Measurements from ENCODE around the gene PGAM2.

Gene PGAM2

DNA sequence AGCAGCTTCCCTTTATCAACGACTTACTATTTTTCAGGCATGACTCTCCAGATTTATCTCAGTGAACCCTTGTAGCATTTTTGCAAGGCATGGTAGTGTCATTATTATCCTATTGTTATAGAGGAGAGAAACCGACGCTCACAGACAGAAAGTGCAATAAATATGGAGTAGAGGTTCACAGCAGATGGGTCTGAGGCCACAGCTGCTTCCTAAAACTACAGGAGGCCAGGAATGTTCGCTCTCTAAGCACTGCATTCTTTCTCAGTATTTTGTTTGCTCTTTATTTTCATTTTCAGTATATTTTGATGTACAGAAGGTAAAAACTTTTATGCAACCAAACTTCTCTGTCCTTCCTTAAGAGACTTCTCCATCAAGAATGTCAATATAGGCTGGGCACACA, 34.3 kb upstream of the PGAM2 start:
- DNase-seq (ENCODE audit: low read depth, low spot score) = no peak
- POLR2A ChIA-PET = interaction anchor here (1.0 to 1.1 kb wide), 2 partner anchors 10 to 11 kb away, joined by 3 to 5 read pairs; no protein-coding TSS in a partner anchor
- TF ChIP-seq, protein P1, sequence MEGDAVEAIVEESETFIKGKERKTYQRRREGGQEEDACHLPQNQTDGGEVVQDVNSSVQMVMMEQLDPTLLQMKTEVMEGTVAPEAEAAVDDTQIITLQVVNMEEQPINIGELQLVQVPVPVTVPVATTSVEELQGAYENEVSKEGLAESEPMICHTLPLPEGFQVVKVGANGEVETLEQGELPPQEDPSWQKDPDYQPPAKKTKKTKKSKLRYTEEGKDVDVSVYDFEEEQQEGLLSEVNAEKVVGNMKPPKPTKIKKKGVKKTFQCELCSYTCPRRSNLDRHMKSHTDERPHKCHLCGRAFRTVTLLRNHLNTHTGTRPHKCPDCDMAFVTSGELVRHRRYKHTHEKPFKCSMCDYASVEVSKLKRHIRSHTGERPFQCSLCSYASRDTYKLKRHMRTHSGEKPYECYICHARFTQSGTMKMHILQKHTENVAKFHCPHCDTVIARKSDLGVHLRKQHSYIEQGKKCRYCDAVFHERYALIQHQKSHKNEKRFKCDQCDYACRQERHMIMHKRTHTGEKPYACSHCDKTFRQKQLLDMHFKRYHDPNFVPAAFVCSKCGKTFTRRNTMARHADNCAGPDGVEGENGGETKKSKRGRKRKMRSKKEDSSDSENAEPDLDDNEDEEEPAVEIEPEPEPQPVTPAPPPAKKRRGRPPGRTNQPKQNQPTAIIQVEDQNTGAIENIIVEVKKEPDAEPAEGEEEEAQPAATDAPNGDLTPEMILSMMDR (IDR thresholded peaks at IDR 0.05; ENCODE audit: insufficient read depth, low read length, missing control alignments) = no peak
- CTCF ChIA-PET = interaction anchor here (0.8 to 2.7 kb wide), 7 partner anchors 9 to 29 kb away, joined by 3 to 15 read pairs (median 7); no protein-coding TSS in a partner anchor
- H3K4me3 ChIP-seq (ENCODE audit: low read depth, low read length) = no peak overlapping the region

GRCh38 chr7:44098092-44099068, 33.0 kb upstream of the PGAM2 start:
- no peak overlapping the region for H3K4me3 ChIP-seq (ENCODE audit: low read depth, low read length)
- TF ChIP-seq, protein P1 (IDR thresholded peaks at IDR 0.05; ENCODE audit: insufficient read depth, low read length, missing control alignments) = no peak
- no peak for DNase-seq (ENCODE audit: low read depth, low spot score)
- POLR2A ChIA-PET = interaction anchor here (1.0 to 1.1 kb wide), 3 partner anchors 10 to 12 kb away, joined by 3 to 5 read pairs (median 3); no protein-coding TSS in a partner anchor
- CTCF ChIA-PET = interaction anchor here (0.7 to 2.7 kb wide), 10 partner anchors 8 to 27 kb away, joined by 3 to 15 read pairs (median 6); no protein-coding TSS in a partner anchor

DNA sequence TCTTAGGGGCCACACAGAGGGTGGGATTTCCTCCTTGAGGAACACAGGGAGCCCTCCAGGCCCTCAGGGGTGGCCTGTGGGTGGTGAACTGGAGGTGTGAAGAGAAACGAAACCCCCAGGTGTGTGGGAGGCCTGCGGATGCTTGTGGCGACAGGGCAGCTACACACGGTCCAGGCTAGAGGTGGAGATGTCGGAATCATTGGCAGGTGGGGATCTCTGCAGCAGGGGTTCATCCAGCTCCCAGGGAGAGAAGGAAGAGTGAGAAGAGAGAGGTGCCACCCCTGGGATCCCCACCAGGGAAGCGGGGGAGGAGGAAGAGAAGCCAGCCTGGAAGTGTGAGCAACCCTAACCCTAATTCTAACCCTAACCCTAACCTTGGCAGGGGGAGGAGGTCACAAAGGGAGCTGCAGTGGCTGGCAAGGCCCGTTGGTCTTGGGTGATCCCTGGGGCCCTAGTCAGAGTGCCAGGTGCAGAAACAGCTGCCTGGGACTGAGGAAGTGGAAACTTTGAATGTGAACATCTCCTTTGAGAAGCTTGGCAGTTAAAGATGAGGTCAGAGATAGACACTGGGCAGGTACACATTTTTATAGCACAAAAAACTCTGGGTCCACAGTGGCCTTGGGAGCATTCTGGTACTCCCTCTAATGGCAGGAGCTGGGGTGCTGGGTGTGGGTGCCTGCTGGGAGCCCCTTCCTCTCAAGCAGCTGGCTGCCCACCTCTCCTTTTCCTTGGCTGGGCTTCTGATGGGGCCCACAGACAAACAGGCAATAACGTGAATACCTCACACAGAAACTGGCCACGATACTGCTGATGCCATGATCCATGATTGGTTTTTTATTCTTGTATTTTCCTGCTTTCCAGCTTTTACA, 31.9 kb upstream of the PGAM2 start:
- CTCF ChIA-PET = interaction anchor here (1.1 to 2.6 kb wide), 4 partner anchors 10 to 16 kb away, joined by 4 to 15 read pairs (median 6); no protein-coding TSS in a partner anchor
- POLR2A ChIA-PET = interaction anchor here (1.0 kb wide), 1 partner anchor 9 kb away, joined by 3 read pairs; no protein-coding TSS in a partner anchor
- H3K4me3 ChIP-seq (ENCODE audit: low read depth, low read length) = no peak overlapping the region
- no peak for DNase-seq (ENCODE audit: low read depth, low spot score)
- TF ChIP-seq, protein P1 (IDR thresholded peaks at IDR 0.05; ENCODE audit: insufficient read depth, low read length, missing control alignments) = no peak

DNA sequence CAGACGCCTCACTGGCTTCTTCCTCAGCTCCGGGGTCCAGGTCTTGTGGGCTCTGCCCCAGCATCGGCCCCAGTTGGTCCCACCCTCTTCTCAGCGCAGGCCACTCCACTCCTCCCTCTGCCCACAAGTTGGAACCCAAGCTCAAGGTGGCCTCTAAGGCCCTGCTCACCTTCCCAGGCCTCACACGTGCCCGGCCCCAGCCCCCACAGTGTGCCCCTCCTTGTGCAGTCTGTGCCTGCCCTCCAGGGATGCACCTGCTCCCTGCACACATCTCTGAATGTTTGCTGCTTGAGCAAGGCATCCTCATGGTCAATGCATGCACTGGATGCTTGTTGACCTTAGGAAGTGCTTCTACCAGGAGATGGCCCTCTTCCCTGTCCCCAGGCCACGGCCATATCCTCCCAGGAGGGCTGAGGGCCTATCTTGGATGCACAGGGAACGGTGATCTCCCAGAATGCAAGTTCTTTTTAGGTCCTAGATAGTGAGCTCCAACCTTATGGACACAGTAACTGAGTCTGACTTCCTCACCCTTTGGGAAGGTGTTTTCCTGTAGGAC, 31.0 kb upstream of the PGAM2 start:
- H3K4me3 ChIP-seq (ENCODE audit: low read depth, low read length) = no peak overlapping the region
- TF ChIP-seq, protein P1 (IDR thresholded peaks at IDR 0.05; ENCODE audit: insufficient read depth, low read length, missing control alignments) = no peak
- no peak for DNase-seq (ENCODE audit: low read depth, low spot score)
- ChIA-PET CTCF (interaction anchor here (0.6 kb wide), 1 partner anchor 10 kb away, joined by 3 read pairs; no protein-coding TSS in a partner anchor), POLR2A (no interaction called here)

GRCh38 chr7:44095781-44096180, 30.4 kb upstream of the PGAM2 start:
- no peak for DNase-seq (ENCODE audit: low read depth, low spot score)
- no peak overlapping the region for H3K4me3 ChIP-seq (ENCODE audit: low read depth, low read length)
- TF ChIP-seq, protein P1 (IDR thresholded peaks at IDR 0.05; ENCODE audit: insufficient read depth, low read length, missing control alignments) = no peak
- CTCF ChIA-PET = interaction anchor here (0.8 kb wide), 1 partner anchor 9 kb away, joined by 3 read pairs; no protein-coding TSS in a partner anchor
- POLR2A ChIA-PET = no interaction called here
